Transverse colon (tissue), 4 donors: ENCODE results near the gene SPATA17. TPM values are rescaled to one million over a fixed set of nuclear protein-coding genes. Genes with fewer than 3 reads are reported as not detected.

ENCODE experiments used
- DNase-seq: peaks from one replicate; pipeline ENCODE4 v3.0.0-alpha.2; 2019
- H3K27ac ChIP-seq, 4 donors: fragments of 200-600 bp; sonication (generic); 2 replicates each; pipeline ENCODE4 v1.5.1; 2016 to 2018; ENCODE audit warnings: inconsistent platforms in 4 of 4
- H3K27me3 ChIP-seq: fragments of 200-600 bp; sonication (generic); 2 replicates; pipeline ENCODE4 v1.5.1; 2017; ENCODE audit warnings: inconsistent platforms
- H3K36me3 ChIP-seq, 4 donors: fragments of 200-600 bp; sonication (generic); 2 replicates each; pipeline ENCODE4 v1.5.1; 2017 to 2019; ENCODE audit warnings: inconsistent platforms in 4 of 4
- H3K4me1 ChIP-seq, 4 donors: fragments of 200-600 bp; sonication (generic); 2 replicates each; pipeline ENCODE4 v1.5.1; 2017 to 2020; ENCODE audit warnings: inconsistent platforms in 4 of 4
- H3K4me3 ChIP-seq, 4 donors: fragments of 200-600 bp; sonication (generic); 1 replicate in 1 of 4; 2 replicates in 3 of 4; pipeline versions ENCODE4 v1.5.1 to v1.6.1; 2017 to 2019; ENCODE audit warnings: inconsistent platforms in 4 of 4
- H3K9me3 ChIP-seq, 2 donors: fragments of 200-600 bp; sonication (generic); 2 replicates each; pipeline ENCODE4 v1.5.1; 2017 to 2019; ENCODE audit warnings: inconsistent platforms in 2 of 2
- CTCF ChIP-seq, 5 experiments: fragments of 200-600 bp in 3 of 5; fragments of 450-650 bp in 2 of 5; sonication (generic) in 3 of 5; IDR thresholded peaks; 1 replicate in 2 of 5; 2 replicates in 3 of 5; pipeline ENCODE4 v1.5.1; 2016 to 2017; ENCODE audit warnings: antibody characterized with exemption in 5 of 5, inconsistent platforms in 3 of 5, mild to moderate bottlenecking in 2 of 5, moderate library complexity in 1 of 5
- EP300 ChIP-seq: sonication (generic); formaldehyde crosslinking; IDR thresholded peaks from one replicate; pipeline ENCODE4 v1.6.1; 2017; ENCODE audit warnings: antibody characterized with exemption, low read depth
- POLR2A ChIP-seq: fragments of 450-650 bp; IDR thresholded peaks from one replicate; pipeline ENCODE4 v1.6.1; 2016; ENCODE audit warnings: antibody characterized with exemption, mild to moderate bottlenecking, moderate library complexity
- POLR2AphosphoS5 ChIP-seq, 3 donors: sonication (generic); formaldehyde crosslinking; IDR thresholded peaks; one replicate each; pipeline ENCODE4 v1.6.1; 2016; ENCODE audit warnings: antibody characterized with exemption in 3 of 3
- WGBS, 2 donors: methylation state at CpG; one replicate each; pipeline ENCODE4 v1.1.5; 2018; ENCODE audit warnings: low coverage in 1 of 2; 5-methylcytosine and 5-hydroxymethylcytosine counted together
- in situ Hi-C, 4 donors: fragments of 200-750 bp; cut with MboI; loops; one replicate each; pipeline versions ENCODE4 v1.15.0 to v1.15.1; 2017; ENCODE audit warnings: low sequenced_read_pairs in 3 of 4, low pct_ligation_motif_present in 1 of 4, low pct_unique_long_range_greater_than_20kb in 1 of 4
- intact Hi-C: fragments of 100-400 bp; cut with DNase I; formaldehyde crosslinking; loops from one replicate; pipeline ENCODE4 v1.15.1; 2023; ENCODE audit warnings: low total_unique reads
- total RNA-seq, 4 donors: library from RNA; depleted of rRNA; stranded (reverse); fragments of >200 nt; gene quantifications; one replicate each; pipeline ENCODE4 v1.1.0, GENCODE V29; 2016

SPATA17 gene
- total RNA-seq, 4 donors from 2014 or later, result under 0.01 TPM; not detected in 2

GRCh38 chr1:217627431-217627830, 3.7 kb upstream of the SPATA17 start:
- no peak overlapping the region for H3K27ac ChIP-seq
- TF ChIP-seq CTCF (IDR thresholded peaks at IDR 0.05) (no peak), POLR2AphosphoS5 (IDR thresholded peaks at IDR 0.05) (no peak), EP300 (no peak), POLR2A (no peak)
- H3K9me3 ChIP-seq, result no peaks in the 10 kb centered on the region
- WGBS, 2 donors, result 22 to 25% methylated on average over 3 of the region's 3 CpGs
- peaks cover 6 to 39% (median 31%) of the 10 kb centered on the region in 4 donors for H3K4me1 ChIP-seq
- no peaks in the 10 kb centered on the region for H3K36me3 ChIP-seq
- intact Hi-C loops, result no loop called here
- no peak for DNase-seq
- no peaks in the 10 kb centered on the region for H3K27me3 ChIP-seq
- no peak overlapping the region for H3K4me3 ChIP-seq
- in situ Hi-C loops, result no loop called here

GRCh38 chr1:217642455-217642854, 11.3 kb downstream of the SPATA17 start:
- intact Hi-C loops (no loop called here), in situ Hi-C loops (no loop called here)
- no peak for DNase-seq
- Histone ChIP-seq H3K27ac (no peak overlapping the region), H3K4me1 (no peaks in the 10 kb centered on the region), H3K9me3 (no peaks in the 10 kb centered on the region), H3K36me3 (no peaks in the 10 kb centered on the region), H3K27me3 (no peaks in the 10 kb centered on the region), H3K4me3 (no peak overlapping the region)
- TF ChIP-seq POLR2A (no peak), POLR2AphosphoS5 (IDR thresholded peaks at IDR 0.05) (no peak), EP300 (no peak), CTCF (IDR thresholded peaks at IDR 0.05) (no peak)
- 70% methylated on average over 6 of the region's 6 CpGs; no CpG with 5 or more reads in 1 of the 2 donors for WGBS, 2 donors

GRCh38 chr1:217647791-217648190, 16.6 kb downstream of the SPATA17 start:
- intact Hi-C loops (no loop called here), in situ Hi-C loops (no loop called here)
- no peak for DNase-seq
- Histone ChIP-seq H3K27ac (no peak overlapping the region), H3K4me1 (no peaks in the 10 kb centered on the region), H3K36me3 (no peaks in the 10 kb centered on the region), H3K4me3 (no peak overlapping the region), H3K27me3 (no peaks in the 10 kb centered on the region), H3K9me3 (no peaks in the 10 kb centered on the region)
- TF ChIP-seq POLR2AphosphoS5 (IDR thresholded peaks at IDR 0.05), result no peak
- TF ChIP-seq POLR2A, result no peak
- TF ChIP-seq CTCF (IDR thresholded peaks at IDR 0.05), result no peak
- no peak for TF ChIP-seq EP300
- 87 to 91% methylated on average over 13 of the region's 13 CpGs for WGBS, 2 donors

- in situ Hi-C loops, result no loop called here
- Histone ChIP-seq H3K9me3 (no peaks in the 10 kb centered on the region), H3K36me3 (no peaks in the 10 kb centered on the region), H3K4me1 (no peaks in the 10 kb centered on the region), H3K4me3 (no peak overlapping the region), H3K27me3 (no peaks in the 10 kb centered on the region), H3K27ac (no peak overlapping the region)
- no peak for TF ChIP-seq CTCF (IDR thresholded peaks at IDR 0.05)
- intact Hi-C loops, result no loop called here
- WGBS, 2 donors, result 84 to 92% methylated on average over 3 to 4 of the region's 4 CpGs
- DNase-seq, result no peak
Observed at GRCh38 chr1:217650674-217651073, 19.5 kb downstream of the SPATA17 start.
